ENCODE measurements around the gene MAPK8IP1.
"Not testable (repeated sequence)": the region's sequence is repeated elsewhere in the genome, so short reads cannot be mapped to it uniquely, and the experiment has no call there.

MAPK8IP1 gene

GRCh38 chr11:45885274-45885920 lies at the start of gene MAPK8IP1:
Gene MAPK8IP1, plus strand, starts transcription at chr11:45885651. Its CDS starts 170 bp downstream, at chr11:45885821.
- peak; percentile 78 for DNase-seq

DNA sequence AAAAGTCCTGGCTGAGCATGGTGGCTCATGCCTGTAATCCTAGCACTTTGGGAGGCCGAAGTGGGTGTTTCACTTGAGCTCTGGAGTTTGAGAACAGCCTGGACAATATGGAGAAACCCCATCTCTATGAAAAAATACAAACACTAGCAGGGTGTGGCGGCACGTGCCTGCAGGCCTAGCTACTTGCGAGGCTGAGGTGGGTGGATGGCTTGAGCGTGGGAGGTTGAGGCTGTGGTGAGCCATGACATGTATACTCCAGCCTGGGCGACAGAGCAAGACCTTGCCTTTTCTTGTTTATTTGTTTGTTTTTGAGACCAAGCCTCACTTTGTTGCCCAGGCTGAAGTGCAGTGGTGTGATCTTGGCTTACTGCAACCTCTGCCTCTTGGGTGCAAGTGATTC lies 46.2 kb upstream of the MAPK8IP1 start:
- no peak for DNase-seq

DNA sequence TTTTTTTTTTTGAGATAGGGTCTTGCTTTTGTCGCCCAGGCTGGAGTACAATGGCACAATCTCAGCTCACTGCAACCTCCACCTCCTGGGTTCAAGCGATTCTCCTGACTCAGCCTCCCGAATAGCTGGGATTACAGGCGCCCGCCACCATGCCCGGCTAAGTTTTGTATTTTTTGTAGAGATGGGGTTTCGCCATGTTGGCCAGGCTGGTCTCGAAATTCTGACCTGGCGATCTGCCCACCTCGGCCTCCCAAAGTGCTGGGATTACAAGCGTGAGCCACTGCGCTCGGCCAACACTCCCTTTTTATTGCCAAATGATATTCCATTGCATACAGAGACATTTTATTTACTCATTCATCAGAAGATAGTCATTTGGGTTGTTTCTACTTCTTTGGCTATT lies 45.2 kb upstream of the MAPK8IP1 start:
- not testable (repeated sequence) for DNase-seq

GRCh38 chr11:45843158-45843924 lies 42.1 kb upstream of the MAPK8IP1 start:
- peak; percentile 89 for DNase-seq

- no peak for DNase-seq
Measured at GRCh38 chr11:45844822-45845578, 40.5 kb upstream of the MAPK8IP1 start.

- DNase-seq, result no peak
Measured at GRCh38 chr11:45846174-45846675, 39.2 kb upstream of the MAPK8IP1 start.

DNA sequence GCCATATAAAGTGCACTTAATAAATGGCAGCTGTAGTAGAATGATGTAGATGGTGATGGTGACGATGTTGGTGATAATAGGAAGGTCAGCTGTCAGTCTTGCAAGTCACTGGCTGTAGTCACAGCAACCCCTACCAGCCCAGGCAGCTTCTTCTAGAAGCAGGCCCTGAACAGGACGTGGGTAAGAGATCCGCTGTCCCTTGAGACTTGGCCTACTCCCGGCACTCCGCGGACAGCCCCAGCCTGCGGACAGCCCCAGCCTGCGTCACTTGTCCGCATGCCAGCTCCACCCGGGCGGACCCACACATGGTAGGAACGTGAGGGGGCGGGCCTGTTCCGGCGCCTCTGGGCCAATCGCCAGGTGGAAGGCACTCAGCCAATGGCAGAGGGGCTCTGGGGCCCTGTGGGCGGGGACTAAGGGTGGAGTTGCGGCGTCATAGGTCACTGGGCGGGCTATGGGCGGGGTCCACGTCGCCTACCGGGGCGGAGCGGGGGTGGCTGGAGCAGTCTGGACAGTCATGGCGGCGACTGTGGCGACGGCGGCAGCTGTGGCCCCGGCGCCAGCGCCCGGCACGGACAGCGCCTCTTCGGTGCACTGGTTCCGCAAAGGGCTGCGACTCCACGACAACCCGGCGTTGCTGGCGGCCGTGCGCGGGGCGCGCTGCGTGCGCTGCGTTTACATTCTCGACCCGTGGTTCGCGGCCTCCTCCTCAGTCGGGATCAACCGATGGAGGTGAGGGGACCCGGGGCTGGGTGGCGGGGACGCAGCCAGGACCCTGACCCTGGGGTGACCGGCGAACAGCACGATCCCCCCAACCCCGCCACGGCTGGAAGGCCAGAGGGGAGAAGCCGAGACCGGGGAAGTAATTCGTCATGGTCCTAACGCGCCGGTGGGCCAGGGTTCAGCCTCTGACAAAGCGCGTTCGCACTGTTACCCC lies 38.2 kb upstream of the MAPK8IP1 start, which contains the start of gene CRY2:
Gene CRY2, plus strand, starts transcription at position 502 of the 937 bp plus-strand sequence. Its CDS starts 16 bp downstream, at position 518.
- peak; percentile 98 for DNase-seq

- DNase-seq, result peak; percentile 55
Measured at GRCh38 chr11:45847911-45848316, 37.5 kb upstream of the MAPK8IP1 start.

DNA sequence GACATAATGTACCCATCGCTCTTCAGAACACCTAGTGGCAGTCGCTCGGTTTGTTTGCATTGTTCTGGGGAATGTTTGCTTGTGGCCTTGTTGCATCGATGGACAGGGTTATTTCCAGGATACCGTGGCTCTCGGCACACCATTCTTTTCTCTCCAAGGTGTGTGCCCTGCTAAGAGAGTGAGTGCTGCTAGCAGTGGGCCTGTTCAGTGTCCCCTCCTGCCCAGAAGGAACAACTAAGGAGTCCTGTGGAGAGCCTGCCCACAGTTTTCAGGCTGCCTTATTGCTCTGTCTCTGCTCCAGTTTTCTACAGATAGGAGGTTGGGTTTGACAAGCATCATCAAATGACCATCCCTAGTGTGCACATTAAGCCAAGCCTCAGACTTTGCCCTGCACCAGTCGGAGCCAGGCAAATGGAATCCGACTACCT lies 36.8 kb upstream of the MAPK8IP1 start:
- no peak for DNase-seq

DNA sequence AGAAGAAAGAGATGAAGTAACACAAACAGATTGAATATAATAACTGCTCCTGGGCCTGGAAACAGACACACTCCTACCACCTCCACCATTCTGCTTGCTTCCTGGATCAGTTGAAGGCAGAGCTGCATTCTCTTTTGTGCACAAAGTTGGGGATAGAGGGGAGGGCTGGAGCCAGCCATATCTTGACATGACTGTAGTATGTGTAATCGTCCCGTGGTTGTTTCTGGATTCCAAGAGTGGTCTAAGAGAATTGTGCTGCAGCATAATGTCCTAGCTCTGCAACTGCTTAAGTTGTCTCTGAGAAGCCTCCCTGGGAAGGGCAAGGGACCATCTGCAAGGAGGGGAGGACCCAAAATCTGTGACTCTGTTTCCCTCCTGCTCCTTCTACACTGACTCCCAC lies 35.0 kb upstream of the MAPK8IP1 start:
- no peak for DNase-seq

GRCh38 chr11:45851228-45851627 lies 34.2 kb upstream of the MAPK8IP1 start:
- DNase-seq, result no peak

DNA sequence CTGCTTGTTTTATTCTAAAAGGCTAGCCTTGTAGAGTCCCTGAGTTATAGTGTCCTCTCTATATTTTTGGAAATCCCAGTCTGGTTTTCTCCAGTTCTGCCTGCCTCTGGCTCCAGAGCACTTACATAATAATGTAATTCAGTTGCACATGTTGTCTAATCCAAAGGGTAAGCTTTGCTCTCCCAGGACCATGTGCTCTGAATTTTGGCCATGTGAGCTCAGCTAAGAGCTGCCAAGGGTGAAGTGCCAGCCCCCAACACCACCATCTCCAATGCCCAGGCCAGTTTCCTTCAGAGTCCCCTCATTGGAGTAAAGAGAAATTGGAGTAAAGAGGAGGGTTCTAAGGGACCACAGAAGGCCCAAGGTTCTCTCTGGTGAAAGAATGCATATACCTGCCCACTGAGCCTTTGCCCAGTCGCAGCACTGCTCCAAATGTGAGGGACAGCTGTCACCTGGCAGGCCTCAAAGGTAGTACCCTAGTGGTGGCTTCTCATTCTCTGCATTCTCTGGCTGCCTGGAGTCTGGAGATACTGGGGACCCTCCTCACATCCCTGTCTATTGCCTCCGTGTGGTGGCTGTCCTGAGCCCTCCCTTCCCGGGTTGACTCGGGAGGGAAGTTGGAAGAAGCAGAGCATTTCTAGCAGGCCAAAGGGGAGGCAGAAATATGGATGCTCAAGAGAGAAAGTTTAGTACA lies 33.3 kb upstream of the MAPK8IP1 start:
- DNase-seq, result no peak

GRCh38 chr11:45852712-45853101 lies 32.7 kb upstream of the MAPK8IP1 start:
- DNase-seq, result no peak

DNA sequence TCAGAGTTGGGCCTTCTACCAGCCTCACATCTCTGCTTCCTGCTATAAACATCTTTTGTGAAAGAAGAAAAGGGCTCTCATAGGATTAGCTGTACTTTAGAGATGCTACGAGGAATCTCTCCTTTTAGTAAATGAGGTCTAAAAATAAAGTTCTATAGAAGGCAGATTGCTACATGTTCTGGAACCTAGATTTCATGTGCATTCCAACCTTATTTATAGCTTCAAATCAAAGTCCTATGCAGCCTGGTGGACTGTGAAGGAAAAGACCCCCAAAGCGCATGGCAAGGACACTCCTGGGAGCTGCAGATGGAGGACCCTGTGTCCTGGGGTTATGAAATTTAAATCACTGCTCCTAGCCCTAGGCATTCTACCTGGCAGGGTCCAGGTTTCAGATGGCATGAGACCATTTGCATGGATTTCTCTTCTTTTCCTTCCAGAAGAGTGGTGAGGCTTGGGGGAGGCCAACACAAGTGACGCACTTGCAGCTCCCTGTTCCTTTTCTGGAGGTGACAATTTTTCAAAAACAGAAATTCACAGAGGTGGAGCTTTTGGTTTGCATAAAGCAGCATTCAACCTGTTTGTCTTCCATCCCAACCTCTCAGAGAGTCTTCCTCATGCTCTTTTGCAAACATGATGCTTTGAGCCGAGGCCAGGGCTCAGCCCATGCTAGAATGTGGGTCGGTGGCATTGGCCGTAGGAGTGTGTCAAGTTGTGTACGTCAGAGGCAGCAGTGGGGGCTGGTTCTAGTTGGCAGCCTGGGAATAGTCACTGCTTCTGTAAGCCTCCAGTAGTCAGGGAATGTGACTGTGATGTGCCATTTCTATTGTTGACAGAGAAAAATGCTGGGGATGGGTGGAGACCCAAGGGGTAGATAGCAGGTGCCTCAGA lies 31.9 kb upstream of the MAPK8IP1 start:
- DNase-seq, result no peak

GRCh38 chr11:45855308-45855707 lies 30.1 kb upstream of the MAPK8IP1 start:
- DNase-seq, result no peak

DNA sequence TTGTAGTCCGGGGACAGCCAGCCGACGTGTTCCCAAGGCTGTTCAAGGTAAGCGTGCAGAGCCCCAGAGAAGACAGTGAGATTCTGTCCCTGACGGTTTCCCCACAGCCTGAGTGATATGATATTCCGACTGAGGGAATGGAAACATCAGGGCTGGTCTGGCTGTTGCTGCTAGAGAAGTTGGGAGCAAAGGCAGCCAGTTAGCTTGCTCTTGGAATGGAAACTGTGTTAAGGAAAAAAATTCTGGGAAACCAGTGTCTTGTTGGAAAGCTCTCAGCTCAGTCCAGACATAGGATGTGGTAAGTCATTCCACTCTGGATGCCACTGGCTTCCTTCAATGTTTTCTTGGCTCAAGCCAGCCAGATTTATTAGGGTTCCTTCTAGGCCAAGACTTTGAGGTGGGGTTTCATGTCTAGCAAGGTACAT lies 29.4 kb upstream of the MAPK8IP1 start:
- no peak for DNase-seq

GRCh38 chr11:45857961-45858474 lies 27.4 kb upstream of the MAPK8IP1 start:
- no peak for DNase-seq

DNA sequence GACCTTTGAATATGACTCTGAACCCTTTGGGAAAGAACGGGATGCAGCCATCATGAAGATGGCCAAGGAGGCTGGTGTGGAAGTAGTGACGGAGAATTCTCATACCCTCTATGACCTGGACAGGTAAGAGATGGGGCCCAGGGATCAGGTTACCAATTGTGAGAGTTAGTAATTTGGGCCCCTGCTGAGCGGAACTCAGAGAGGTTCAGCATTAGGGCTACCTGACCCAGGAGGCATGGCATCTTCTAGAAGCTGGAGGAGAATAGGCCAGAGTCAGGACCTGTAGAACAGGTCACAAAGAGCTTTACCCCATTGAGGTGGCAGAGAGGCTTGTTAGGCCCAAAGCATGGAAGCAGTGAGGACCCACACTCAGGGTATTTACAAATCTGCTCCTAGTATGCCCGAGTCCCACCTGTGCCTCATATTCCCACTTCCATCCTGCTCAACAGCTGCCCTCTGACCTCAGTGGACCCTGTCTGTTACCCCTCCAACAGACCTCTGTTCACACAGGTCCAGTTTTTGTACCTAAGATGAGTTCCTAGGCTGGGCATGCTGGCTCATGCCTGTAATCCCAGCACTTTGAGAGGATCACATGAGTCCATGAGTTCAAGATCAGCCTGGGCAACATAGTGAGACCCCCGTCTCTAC lies 26.6 kb upstream of the MAPK8IP1 start:
- DNase-seq, result no peak

DNA sequence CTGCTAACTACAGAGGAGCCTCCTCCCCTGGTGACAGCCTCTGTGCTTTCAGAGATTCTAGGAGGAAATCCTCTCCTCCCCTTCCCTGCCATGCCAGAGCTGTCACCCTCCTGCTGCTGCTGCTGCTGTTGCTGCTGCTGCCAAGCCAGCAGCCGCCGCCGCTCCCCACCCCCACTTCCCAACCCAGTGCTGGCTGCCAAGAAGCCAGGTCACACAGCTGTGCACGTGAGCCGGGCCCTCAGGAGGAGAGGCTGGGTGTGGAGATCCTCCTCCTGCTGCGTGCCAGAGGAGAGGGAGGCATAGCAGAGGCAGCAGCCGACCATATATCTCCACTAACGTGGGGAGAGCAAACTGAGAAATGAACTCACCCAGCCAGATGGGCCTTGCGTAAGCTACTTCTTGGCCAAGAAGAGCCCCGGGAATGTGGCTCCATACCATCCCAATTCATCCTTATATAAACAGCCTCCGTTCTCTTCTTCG lies 25.8 kb upstream of the MAPK8IP1 start:
- DNase-seq, result no peak

GRCh38 chr11:45860348-45860747 lies 25.1 kb upstream of the MAPK8IP1 start:
- DNase-seq, result no peak
